ENCODE results near the gene C20orf141. TPM values are rescaled to one million over a fixed set of nuclear protein-coding genes. Genes with fewer than 3 reads are reported as not detected.
"Not testable (repeated sequence)": the region's sequence is repeated elsewhere in the genome, so short reads cannot be mapped to it uniquely, and the experiment has no call there.

Gene C20orf141
- total RNA-seq, 2 donors from 2014 or later = not detected

DNA sequence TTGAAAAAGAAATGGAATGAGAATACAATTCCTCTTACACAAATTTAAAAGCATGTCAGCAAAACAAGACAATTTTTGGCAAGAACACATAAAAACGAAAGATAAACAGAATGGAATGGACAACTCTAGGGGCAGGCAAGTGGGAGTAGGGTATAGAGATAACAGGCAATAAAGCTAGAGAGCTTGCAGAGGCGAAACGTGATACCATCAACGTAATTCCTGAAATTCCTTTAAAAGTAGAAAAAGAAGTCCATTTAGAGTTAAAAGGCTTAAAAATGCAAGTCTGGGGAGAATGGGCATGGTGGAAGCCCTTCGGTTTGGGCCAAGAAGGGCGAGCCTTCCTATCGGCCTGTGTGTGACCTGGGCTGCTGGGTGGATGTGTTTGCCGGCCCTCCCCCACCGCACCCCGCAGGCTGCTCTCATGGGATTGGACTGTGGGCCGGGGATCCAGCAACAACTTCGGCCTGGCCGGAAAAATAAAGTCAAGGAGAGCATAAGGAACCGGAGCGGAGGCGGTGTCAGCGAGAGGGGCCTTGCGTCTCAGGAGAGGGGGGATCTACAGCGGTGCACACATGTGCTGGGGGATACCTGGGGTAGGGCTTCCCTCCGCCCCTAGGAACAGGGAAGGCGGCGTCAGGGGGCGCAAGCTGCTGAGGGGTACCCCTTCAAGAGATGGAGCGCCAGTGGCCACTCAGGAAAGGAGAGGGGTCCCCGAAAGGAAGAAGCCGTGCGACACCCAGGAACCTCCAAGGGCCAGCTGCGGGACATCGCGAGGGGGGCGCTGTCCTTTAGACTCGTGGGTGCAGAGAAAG is 5.5 kb downstream of the C20orf141 start:
- H3K4me1 Mint-ChIP-seq (ENCODE audit: low read depth in 2 of 2) = peaks cover 24% of the 10 kb centered on the region in 2 donors
- peak overlapping the region; percentile 49 for H3K4me3 Mint-ChIP-seq
- peak overlapping the region in 1 of 2 donors; percentile 19 for H3K27ac Mint-ChIP-seq
- no peaks in the 10 kb centered on the region for H3K9me3 Mint-ChIP-seq
- H3K27me3 Mint-ChIP-seq = peaks cover 14 to 15% of the 10 kb centered on the region in 2 donors
- H3K36me3 Mint-ChIP-seq = peaks cover 6% of the 10 kb centered on the region
- ATAC-seq = no peak
- DNase-seq (ENCODE audit: low spot score) = no peak

DNA sequence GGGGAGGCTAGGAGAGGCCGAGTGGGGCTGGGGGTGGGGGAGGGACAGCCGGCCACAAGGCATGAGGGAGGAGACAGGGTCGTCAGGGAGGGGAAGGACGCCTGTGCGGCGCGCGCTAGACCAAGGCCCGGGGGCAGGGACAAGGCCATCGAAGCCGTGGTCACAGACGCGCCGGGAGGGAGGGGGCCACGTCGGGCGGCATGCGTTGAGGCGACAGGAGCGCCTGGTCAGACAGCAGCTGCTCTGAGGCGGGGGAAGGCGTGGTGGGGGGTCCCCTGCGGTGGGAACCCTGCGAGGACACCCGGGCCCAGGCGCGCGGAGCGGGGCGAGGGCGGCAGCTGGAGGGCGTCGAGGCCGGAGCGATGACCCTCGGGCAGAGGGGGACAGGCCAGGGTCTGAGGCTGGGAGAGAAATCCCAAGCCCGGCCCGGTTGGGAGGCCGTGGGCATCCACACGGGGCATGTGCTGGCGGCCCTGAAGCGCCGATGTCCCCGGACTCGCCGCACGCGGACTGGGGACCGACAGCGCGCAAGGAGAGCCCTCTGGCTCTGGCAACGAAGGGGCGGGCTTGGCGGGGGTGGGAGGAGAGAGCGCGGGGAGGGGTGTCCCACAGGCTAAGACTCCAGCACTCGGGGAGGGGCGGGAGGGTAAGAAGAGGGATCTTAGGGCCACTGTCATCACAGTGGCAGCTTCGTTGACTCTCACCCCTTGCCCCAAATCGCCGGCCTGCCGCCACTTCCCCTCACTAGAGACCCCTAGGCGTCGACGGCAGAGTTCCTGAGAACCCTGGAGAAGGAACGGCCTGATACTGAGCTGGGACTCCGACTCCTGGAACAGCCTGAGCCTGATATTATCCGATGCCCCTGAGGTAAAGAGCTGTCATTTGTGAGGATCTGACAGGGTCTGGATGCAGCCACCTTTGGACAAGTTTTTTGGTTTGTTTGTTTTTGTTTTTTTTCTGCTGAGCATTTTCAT is 6.4 kb downstream of the C20orf141 start:
- H3K27ac Mint-ChIP-seq = peak overlapping the region in 1 of 2 donors; percentile 18
- peaks cover 14 to 19% of the 10 kb centered on the region in 2 donors for H3K27me3 Mint-ChIP-seq
- no peaks in the 10 kb centered on the region for H3K9me3 Mint-ChIP-seq
- peaks cover 6% of the 10 kb centered on the region for H3K36me3 Mint-ChIP-seq
- ATAC-seq (peak; percentile 27 to 34), DNase-seq (ENCODE audit: low spot score) (no peak)
- H3K4me1 Mint-ChIP-seq (ENCODE audit: low read depth in 2 of 2) = peaks cover 24 to 31% of the 10 kb centered on the region in 2 donors
- peak overlapping the region; percentile 77 for H3K4me3 Mint-ChIP-seq

DNA sequence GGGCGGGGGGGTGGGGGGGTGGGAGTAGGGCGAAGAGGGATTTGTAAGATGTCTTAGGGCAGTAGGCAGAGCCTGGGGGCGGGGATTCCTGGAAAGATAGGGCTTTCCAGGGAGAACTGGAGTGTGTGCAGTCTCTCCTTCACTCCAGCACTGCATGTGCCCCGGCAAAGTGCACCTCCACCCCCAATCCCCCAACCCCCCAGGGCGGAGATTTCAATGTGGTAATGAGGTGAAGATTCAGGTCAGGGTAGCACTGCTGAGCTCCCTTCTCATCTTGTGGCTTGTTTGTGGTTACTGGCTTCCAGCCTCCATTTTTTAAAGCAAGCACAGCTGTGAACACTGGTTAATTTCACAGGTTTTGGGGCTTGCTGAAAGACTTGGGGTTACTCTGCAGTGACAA is 7.3 kb downstream of the C20orf141 start:
- H3K4me1 Mint-ChIP-seq (ENCODE audit: low read depth in 2 of 2) = peaks cover 20 to 40% of the 10 kb centered on the region in 2 donors
- H3K27ac Mint-ChIP-seq = peak overlapping the region in 1 of 2 donors; percentile 18
- peak; percentile 79 to 90 for ATAC-seq
- peak; percentile 70 for DNase-seq (ENCODE audit: low spot score)
- H3K4me3 Mint-ChIP-seq = peak overlapping the region; percentile 77
- peaks cover 6% of the 10 kb centered on the region for H3K36me3 Mint-ChIP-seq
- no peaks in the 10 kb centered on the region for H3K9me3 Mint-ChIP-seq
- peaks cover 14 to 25% of the 10 kb centered on the region in 2 donors for H3K27me3 Mint-ChIP-seq

DNA sequence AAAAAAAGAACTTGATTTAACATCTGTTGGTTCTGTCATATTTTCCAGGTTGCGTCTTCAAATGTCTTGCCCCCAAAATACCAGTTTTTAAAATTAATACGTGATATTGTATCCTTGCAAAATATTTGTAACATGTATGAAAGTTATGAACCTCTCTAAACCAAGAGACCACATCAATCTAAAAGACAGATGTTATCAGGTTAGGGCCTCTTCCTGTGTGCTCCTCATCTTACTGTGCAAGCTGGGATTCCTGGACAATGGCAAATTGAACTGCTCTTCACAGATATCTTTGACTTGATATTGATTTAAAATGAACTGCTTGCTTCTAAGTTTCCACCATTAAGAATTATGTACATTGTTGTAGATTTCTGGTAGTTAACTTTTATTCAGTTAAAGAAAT is 11.0 kb downstream of the C20orf141 start:
- Mint-ChIP-seq H3K9me3 (no peaks in the 10 kb centered on the region), H3K27me3 (peaks cover 0 to 20% of the 10 kb centered on the region in 2 donors), H3K36me3 (no peaks in the 10 kb centered on the region), H3K27ac (peak overlapping the region in 1 of 2 donors; percentile 40), H3K4me3 (peak overlapping the region; percentile 65), H3K4me1 (ENCODE audit: low read depth in 2 of 2) (peaks cover 11 to 27% of the 10 kb centered on the region in 2 donors)
- no peak for DNase-seq (ENCODE audit: low spot score)
- ATAC-seq = no peak

DNA sequence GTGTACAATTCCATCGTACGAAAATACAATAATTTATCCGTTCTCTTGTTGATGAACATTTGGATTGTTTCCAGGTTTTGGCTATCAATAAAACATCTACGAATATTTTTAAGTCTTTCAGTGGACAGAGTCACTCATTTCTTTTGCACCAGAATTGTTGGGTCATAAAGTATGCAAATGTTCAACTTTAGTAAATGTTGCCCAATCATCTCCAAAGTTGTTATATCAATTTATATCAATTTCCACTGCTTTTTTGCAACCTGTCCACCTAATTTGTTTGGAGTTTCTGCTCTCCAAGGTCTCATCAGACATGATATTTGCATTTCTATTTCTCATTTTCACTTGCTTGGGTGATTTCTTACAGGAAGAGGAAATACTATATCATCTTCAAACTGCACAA is 11.9 kb downstream of the C20orf141 start:
- Mint-ChIP-seq H3K4me1 (ENCODE audit: low read depth in 2 of 2) (peaks cover 9 to 24% of the 10 kb centered on the region in 2 donors), H3K27ac (peak overlapping the region in 1 of 2 donors; percentile 40), H3K27me3 (peaks cover 0 to 19% of the 10 kb centered on the region in 2 donors), H3K9me3 (no peaks in the 10 kb centered on the region), H3K36me3 (no peaks in the 10 kb centered on the region), H3K4me3 (peak overlapping the region; percentile 65)
- ATAC-seq = no peak
- DNase-seq (ENCODE audit: low spot score) = no peak

DNA sequence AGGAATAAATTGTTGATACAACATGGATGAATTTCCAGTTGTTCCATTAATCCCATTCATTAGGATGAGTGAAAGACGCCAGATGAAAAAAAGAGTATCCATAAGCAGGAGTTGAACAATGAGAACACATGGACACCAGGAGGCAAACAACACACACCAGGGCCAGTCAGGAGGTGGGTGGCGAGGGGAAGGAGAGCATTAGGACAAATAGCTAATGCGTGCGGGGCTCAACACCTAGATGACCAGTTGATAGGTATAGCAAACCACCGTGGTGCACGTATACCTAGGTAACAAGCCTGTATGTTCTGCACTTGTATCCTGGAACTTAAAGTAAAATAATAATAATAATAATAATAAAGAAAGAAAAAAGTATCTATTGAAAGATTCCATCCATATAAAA is 14.6 kb downstream of the C20orf141 start:
- peaks cover 5 to 28% of the 10 kb centered on the region in 2 donors for H3K4me1 Mint-ChIP-seq (ENCODE audit: low read depth in 2 of 2)
- no peaks in the 10 kb centered on the region for H3K9me3 Mint-ChIP-seq
- H3K4me3 Mint-ChIP-seq = no peak overlapping the region
- peaks cover 5% of the 10 kb centered on the region for H3K36me3 Mint-ChIP-seq
- DNase-seq (ENCODE audit: low spot score) (no peak), ATAC-seq (no peak)
- no peak overlapping the region for H3K27ac Mint-ChIP-seq
- peaks cover 0 to 17% of the 10 kb centered on the region in 2 donors for H3K27me3 Mint-ChIP-seq

DNA sequence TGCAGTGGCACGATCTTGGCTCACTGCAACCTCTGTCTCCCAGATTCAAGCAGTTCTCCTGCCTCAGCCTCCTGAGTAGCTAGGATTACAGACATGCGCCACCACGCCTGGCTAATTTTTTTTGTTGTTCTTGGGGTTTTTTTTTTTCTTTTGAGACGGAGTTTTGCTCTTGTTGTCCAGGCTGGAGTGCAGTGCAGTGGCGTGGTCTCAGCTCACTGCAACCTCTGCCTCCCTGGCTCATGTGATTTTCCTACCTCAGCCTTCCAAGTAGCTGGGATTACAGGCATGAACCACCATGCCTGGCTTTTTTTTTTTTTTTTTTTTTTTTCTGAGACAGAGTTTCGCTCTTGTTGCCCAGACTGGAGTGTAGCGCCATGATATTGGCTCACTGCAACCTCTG is 16.4 kb downstream of the C20orf141 start:
- Mint-ChIP-seq H3K27me3 (peaks cover 0 to 13% of the 10 kb centered on the region in 2 donors), H3K4me1 (ENCODE audit: low read depth in 2 of 2) (peaks cover 2 to 22% of the 10 kb centered on the region in 2 donors)
- H3K9me3 Mint-ChIP-seq; H3K4me3 Mint-ChIP-seq; H3K27ac Mint-ChIP-seq; DNase-seq (ENCODE audit: low spot score); H3K36me3 Mint-ChIP-seq; ATAC-seq: not testable (repeated sequence)

DNA sequence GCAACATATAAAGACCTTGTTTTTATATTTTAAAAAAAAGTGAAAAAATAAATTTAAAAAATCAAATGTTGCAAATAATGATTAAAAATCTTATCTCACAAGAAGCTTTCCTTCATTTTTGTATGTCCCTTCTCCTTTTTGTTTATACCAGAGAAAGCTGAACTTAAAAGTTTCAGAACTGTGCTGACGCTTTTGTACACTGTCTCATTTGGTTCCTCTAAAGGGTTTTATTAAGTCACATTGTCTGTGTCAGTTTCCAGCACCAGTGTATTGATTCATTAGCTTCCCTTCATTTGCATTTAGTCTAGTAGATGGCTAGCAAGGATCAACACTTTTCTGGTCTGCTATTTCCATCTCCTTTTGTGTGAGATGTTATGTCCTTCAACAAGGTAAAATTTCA is 19.0 kb downstream of the C20orf141 start:
- ATAC-seq (no peak), DNase-seq (ENCODE audit: low spot score) (no peak)
- H3K27ac Mint-ChIP-seq = no peak overlapping the region
- peaks cover 0 to 2% of the 10 kb centered on the region in 2 donors for H3K27me3 Mint-ChIP-seq
- H3K4me3 Mint-ChIP-seq = no peak overlapping the region
- no peaks in the 10 kb centered on the region for H3K9me3 Mint-ChIP-seq
- H3K36me3 Mint-ChIP-seq = peaks cover 18% of the 10 kb centered on the region
- H3K4me1 Mint-ChIP-seq (ENCODE audit: low read depth in 2 of 2) = peaks cover 10 to 31% of the 10 kb centered on the region in 2 donors

DNA sequence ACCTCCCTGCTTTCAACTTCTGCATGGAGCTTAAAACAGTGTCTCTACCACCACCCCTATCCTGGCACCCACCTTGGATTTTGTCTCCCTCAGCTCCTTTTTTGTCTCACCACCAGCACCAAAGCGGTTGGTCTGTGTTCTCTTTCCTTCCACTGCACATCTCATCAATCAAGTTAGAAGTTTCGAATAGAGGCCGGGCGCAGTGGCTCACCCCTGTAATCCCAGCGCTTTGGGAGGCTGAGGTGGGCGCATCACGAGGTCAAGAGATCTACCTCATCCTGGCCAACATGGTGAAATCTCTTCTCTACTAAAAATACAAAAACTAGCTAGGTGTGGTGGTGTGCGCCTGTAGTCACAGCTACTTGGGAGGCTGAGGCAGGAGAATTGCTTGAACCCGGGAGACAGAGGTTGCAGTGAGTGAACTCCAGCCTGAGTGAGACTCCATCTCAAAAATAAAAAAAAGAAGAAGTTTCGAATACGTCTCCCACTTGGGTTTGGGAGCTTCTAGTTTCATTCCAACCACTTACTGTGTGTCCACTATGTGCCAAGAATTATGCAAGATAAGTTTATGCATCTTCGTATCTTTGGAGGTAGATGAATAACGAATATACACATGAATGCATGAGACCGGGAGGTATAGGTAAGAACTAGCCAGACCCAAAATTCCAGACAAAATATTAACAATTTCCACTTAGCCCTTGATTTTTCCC is 19.8 kb downstream of the C20orf141 start:
- peaks cover 15 to 36% of the 10 kb centered on the region in 2 donors for H3K4me1 Mint-ChIP-seq (ENCODE audit: low read depth in 2 of 2)
- ATAC-seq = no peak
- no peaks in the 10 kb centered on the region for H3K27me3 Mint-ChIP-seq
- DNase-seq (ENCODE audit: low spot score) = no peak
- H3K27ac Mint-ChIP-seq = no peak overlapping the region
- no peaks in the 10 kb centered on the region for H3K9me3 Mint-ChIP-seq
- peaks cover 22% of the 10 kb centered on the region for H3K36me3 Mint-ChIP-seq
- H3K4me3 Mint-ChIP-seq = no peak overlapping the region

DNA sequence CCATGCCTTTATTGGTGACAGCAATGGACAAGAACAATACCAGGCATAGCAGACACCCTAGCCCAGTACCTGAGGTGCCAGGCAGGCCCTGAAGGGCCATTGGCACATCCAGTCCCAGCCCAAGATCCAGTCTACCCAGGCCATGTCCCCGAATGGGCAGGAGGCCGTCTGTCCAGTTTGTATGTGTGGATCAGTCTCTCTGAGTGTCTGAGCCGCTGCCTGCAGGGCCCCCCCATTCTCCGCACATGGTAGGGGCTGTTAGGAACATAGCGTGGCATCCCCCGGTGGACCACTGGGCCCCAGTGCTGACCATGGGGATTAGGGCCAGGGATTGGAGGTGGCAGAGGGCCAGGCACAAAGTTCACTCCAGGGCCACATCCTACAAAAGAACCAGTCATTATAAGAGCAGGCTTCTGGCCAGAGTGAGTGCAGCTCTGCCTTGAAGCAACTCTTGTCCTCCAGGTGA is 20.6 kb downstream of the C20orf141 start:
- Mint-ChIP-seq H3K27me3 (no peaks in the 10 kb centered on the region), H3K36me3 (peaks cover 23% of the 10 kb centered on the region), H3K4me3 (no peak overlapping the region), H3K27ac (no peak overlapping the region), H3K4me1 (ENCODE audit: low read depth in 2 of 2) (peaks cover 16 to 39% of the 10 kb centered on the region in 2 donors), H3K9me3 (no peaks in the 10 kb centered on the region)
- DNase-seq (ENCODE audit: low spot score) = no peak
- ATAC-seq = no peak

DNA sequence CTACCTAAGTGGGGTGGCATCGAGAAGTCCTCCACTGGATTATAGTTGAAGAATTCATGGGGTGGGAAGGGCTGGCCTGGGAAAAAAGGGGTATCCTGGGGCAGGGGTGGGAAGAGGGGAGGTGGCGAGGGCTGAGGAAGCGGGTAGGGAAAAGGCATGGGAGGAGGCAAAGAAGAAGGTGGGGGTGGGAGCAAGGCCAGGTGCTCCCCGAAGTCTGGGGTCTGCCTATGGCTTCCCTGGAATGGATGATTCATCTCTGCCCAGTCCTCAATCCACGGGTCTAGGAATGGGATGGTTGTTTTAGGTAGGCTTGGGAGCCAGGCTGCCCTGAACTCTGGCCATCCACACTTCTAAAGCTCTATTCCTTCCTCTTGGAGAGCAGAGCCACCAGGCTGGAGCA is 21.2 kb downstream of the C20orf141 start:
- Mint-ChIP-seq H3K4me1 (ENCODE audit: low read depth in 2 of 2) (peaks cover 16 to 39% of the 10 kb centered on the region in 2 donors), H3K4me3 (no peak overlapping the region), H3K27me3 (no peaks in the 10 kb centered on the region), H3K27ac (no peak overlapping the region), H3K36me3 (peaks cover 23% of the 10 kb centered on the region), H3K9me3 (no peaks in the 10 kb centered on the region)
- ATAC-seq (no peak), DNase-seq (ENCODE audit: low spot score) (no peak)

DNA sequence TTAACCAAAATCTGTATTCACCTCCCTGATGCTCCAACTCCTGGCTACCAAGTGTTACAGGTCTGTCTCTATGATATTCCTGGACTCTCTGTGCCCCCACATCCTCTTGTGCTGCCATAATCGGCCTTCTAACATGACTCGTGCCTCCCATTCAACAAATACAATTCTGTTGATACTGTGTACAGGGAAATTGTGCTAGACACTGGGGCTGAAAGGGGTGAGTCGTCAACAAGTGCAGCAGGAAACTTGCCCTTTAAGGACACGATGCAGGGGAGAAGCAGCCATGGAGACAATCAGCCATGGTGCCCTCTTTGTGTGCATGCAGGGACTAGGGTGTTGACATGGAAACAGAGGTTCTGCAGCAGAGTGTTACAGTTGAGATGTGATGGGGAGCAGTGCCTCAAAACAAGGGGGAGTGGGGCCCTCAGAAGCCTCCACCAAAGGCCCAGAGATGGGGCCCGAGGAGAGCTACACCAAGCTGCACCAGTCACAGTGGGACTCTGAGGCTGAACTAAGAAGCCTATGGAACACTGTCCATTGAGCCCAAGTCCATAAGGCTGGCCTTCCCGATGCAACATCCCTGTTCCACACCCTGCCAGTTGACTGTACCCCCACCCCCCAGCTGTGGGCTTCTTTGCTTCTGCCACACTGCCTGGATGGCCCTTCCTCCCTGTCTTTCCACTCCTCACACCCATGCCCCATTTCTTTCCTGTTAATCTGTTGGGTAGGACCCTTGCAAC is 22.6 kb downstream of the C20orf141 start:
- H3K4me3 Mint-ChIP-seq = no peak overlapping the region
- H3K27ac Mint-ChIP-seq = no peak overlapping the region
- no peak for ATAC-seq
- DNase-seq (ENCODE audit: low spot score) = no peak
- H3K27me3 Mint-ChIP-seq = no peaks in the 10 kb centered on the region
- no peaks in the 10 kb centered on the region for H3K9me3 Mint-ChIP-seq
- H3K4me1 Mint-ChIP-seq (ENCODE audit: low read depth in 2 of 2) = peaks cover 17 to 39% of the 10 kb centered on the region in 2 donors
- H3K36me3 Mint-ChIP-seq = peaks cover 27% of the 10 kb centered on the region
